ENCODE results near the gene APEH.
A peak's percentile ranks its signal among the peaks of the same experiment; 100 is the strongest.

The APEH gene

DNA sequence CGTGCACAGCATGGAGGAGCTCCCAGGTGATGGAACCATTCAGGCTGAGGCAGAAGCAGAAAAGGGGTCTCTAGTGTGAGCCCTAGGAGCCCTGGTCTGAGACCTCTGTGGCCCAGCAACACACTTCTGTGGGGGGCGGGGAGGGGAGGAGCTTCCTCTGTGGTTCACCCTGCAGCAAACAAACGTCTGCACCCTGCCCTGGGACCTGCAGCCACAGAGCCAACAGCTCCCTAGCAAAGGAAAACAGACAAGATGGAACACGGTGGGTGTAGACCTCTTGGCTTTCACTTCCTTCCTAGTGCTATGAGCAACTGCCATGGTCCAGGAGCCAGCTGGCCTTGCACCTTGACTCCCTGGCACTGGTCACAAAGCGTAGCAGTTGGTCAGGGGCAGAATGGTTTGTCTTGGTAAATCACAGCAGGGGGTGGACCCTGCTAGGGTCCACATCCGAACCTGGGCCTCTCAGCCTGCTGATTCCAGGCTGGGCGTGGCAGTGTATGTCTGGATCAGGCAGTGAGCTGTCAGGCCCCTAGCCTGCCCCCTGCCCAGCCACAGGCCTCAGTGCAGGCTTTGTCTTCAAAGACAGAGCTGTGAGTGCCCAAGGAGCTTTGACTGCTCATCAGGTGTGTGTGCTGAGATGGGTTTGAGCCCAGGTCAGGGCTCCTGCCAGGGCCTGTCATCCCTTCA, 38.6 kb downstream of the APEH start:
- Histone ChIP-seq H3K27me3 (ENCODE audit: insufficient read depth, low read length) (no peaks in the 10 kb centered on the region), H4K12ac (ENCODE audit: low read depth, low read length) (no peak overlapping the region)
- no CpG with 5 or more reads among the region's 7 CpGs for WGBS (ENCODE audit: extremely low coverage, insufficient coverage, insufficient read length)

GRCh38 chr3:49713336-49714105, 39.4 kb downstream of the APEH start:
- H3K4me2 ChIP-seq (ENCODE audit: low read length): no peak overlapping the region
- no peak overlapping the region for H3K18ac ChIP-seq (ENCODE audit: low read length)
- no peak overlapping the region for H3K4ac ChIP-seq (ENCODE audit: low read depth, low read length)
- peaks cover 0 to 3% of the 10 kb centered on the region in 2 experiments for H3K4me1 ChIP-seq (ENCODE audit: control insufficient read depth in 1 of 2, insufficient read depth in 2 of 2, low read length in 2 of 2)
- no peak overlapping the region for H2AFZ ChIP-seq (ENCODE audit: insufficient read depth, low read length, poor library complexity)
- H3K4me3 ChIP-seq (ENCODE audit: low read depth, low read length): no peak overlapping the region
- no peak overlapping the region for H2BK120ac ChIP-seq (ENCODE audit: insufficient read depth, low read length, poor library complexity)
- H2BK5ac ChIP-seq (ENCODE audit: low read depth, low read length, poor library complexity): no peak overlapping the region
- no CpG with 5 or more reads among the region's 25 CpGs for WGBS (ENCODE audit: extremely low coverage, insufficient coverage, insufficient read length)
- H3K9me3 ChIP-seq (ENCODE audit: insufficient read depth, low read depth, low read length): peaks cover 5% of the 10 kb centered on the region
- H4K8ac ChIP-seq (ENCODE audit: low read depth, low read length): no peak overlapping the region
- H2AK5ac ChIP-seq (ENCODE audit: low read length): no peak overlapping the region
- H4K12ac ChIP-seq (ENCODE audit: low read depth, low read length): no peak overlapping the region
- H3K79me2 ChIP-seq (ENCODE audit: control insufficient read depth, insufficient read depth, low read length, poor library complexity): no peaks in the 10 kb centered on the region
- no peak overlapping the region for H2BK12ac ChIP-seq (ENCODE audit: low read length)
- H3K9ac ChIP-seq (ENCODE audit: low read length): no peak overlapping the region
- no peak overlapping the region for H3K27ac ChIP-seq (ENCODE audit: low read depth, low read length)
- peaks cover 10 to 20% of the 10 kb centered on the region in 2 experiments for H3K36me3 ChIP-seq (ENCODE audit: control insufficient read depth in 1 of 2, insufficient read depth in 2 of 2, low read length in 2 of 2)
- no peak for DNase-seq
- no peaks in the 10 kb centered on the region for H3K27me3 ChIP-seq (ENCODE audit: insufficient read depth, low read length)
- no peak overlapping the region for H3K14ac ChIP-seq (ENCODE audit: low read length)
- no peak overlapping the region for H4K91ac ChIP-seq (ENCODE audit: low read depth, low read length)
- no peaks in the 10 kb centered on the region for H3K79me1 ChIP-seq (ENCODE audit: low read length)
- H3K23ac ChIP-seq (ENCODE audit: low read length): no peak overlapping the region

More for the DNA sequence above, 38.6 kb downstream of the APEH start:
- Histone ChIP-seq H3K79me1 (ENCODE audit: low read length) (no peaks in the 10 kb centered on the region), H3K36me3 (ENCODE audit: control insufficient read depth in 1 of 2, insufficient read depth in 2 of 2, low read length in 2 of 2) (peaks cover 10 to 20% of the 10 kb centered on the region in 2 experiments), H2BK120ac (ENCODE audit: insufficient read depth, low read length, poor library complexity) (no peak overlapping the region), H2BK5ac (ENCODE audit: low read depth, low read length, poor library complexity) (no peak overlapping the region), H3K9ac (ENCODE audit: low read length) (no peak overlapping the region), H3K27ac (ENCODE audit: low read depth, low read length) (no peak overlapping the region), H3K4me3 (ENCODE audit: low read depth, low read length) (no peak overlapping the region), H3K4ac (ENCODE audit: low read depth, low read length) (no peak overlapping the region), H4K8ac (ENCODE audit: low read depth, low read length) (no peak overlapping the region), H3K14ac (ENCODE audit: low read length) (no peak overlapping the region), H2BK12ac (ENCODE audit: low read length) (no peak overlapping the region), H3K4me1 (ENCODE audit: control insufficient read depth in 1 of 2, insufficient read depth in 2 of 2, low read length in 2 of 2) (peaks cover 0 to 3% of the 10 kb centered on the region in 2 experiments), H2AK5ac (ENCODE audit: low read length) (no peak overlapping the region), H3K4me2 (ENCODE audit: low read length) (no peak overlapping the region), H3K9me3 (ENCODE audit: insufficient read depth, low read depth, low read length) (peaks cover 2% of the 10 kb centered on the region), H3K23ac (ENCODE audit: low read length) (no peak overlapping the region), H4K91ac (ENCODE audit: low read depth, low read length) (no peak overlapping the region), H2AFZ (ENCODE audit: insufficient read depth, low read length, poor library complexity) (no peak overlapping the region), H3K79me2 (ENCODE audit: control insufficient read depth, insufficient read depth, low read length, poor library complexity) (no peaks in the 10 kb centered on the region), H3K18ac (ENCODE audit: low read length) (no peak overlapping the region)
- no peak for DNase-seq

DNA sequence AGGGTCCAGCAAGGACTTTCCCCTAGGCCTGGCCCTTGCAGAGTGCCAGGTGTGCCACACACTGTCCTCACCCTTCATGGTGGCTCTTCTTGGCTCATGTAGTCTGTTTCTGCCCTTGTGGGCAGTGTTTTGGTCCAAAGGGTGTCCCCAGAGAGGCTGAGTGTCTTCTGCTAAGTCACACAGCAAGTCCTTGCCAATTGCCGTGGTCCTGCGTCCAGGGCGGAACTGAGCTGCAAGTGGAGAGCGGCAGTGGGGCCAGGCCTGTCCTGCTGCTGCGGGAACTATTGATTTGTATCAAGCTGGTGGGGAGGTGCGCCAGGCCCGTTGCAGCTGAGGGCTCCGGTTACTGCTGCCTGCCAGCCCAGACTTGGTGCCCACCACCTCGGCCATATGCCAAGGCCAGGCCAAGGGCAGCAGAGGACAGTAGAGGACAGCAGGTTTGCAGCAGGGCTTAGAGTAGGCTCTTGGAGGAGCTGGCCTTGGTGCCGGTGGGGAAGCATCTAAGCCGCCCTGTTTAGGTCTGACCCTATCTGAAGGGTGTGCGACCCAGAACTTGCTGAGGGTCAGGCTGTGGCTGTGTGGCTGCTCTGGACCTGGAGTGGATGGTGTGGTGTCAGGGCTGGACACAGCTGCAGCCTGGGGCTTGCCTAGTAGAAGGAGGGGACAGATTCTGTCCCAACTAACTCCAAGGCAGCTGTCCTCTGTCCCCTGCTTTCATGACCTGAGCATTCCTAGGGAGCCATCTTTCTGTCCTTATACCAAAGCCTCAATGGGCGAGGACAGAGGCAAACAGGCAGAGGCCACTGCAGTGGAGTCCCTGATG, 40.8 kb downstream of the APEH start:
- Histone ChIP-seq H3K27ac (ENCODE audit: low read depth, low read length) (no peak overlapping the region), H3K36me3 (ENCODE audit: control insufficient read depth in 1 of 2, insufficient read depth in 2 of 2, low read length in 2 of 2) (peaks cover 10 to 20% of the 10 kb centered on the region in 2 experiments), H4K8ac (ENCODE audit: low read depth, low read length) (no peak overlapping the region), H3K9ac (ENCODE audit: low read length) (no peak overlapping the region), H3K27me3 (ENCODE audit: insufficient read depth, low read length) (no peaks in the 10 kb centered on the region), H2BK120ac (ENCODE audit: insufficient read depth, low read length, poor library complexity) (no peak overlapping the region), H3K4me3 (ENCODE audit: low read depth, low read length) (no peak overlapping the region), H3K79me1 (ENCODE audit: low read length) (no peaks in the 10 kb centered on the region), H2AK5ac (ENCODE audit: low read length) (no peak overlapping the region), H2BK12ac (ENCODE audit: low read length) (no peak overlapping the region), H3K18ac (ENCODE audit: low read length) (no peak overlapping the region), H3K4me2 (ENCODE audit: low read length) (no peak overlapping the region), H3K4ac (ENCODE audit: low read depth, low read length) (no peak overlapping the region), H2BK5ac (ENCODE audit: low read depth, low read length, poor library complexity) (no peak overlapping the region), H3K79me2 (ENCODE audit: control insufficient read depth, insufficient read depth, low read length, poor library complexity) (no peaks in the 10 kb centered on the region), H3K4me1 (ENCODE audit: control insufficient read depth in 1 of 2, insufficient read depth in 2 of 2, low read length in 2 of 2) (peaks cover 5 to 11% of the 10 kb centered on the region in 2 experiments), H4K91ac (ENCODE audit: low read depth, low read length) (no peak overlapping the region), H2AFZ (ENCODE audit: insufficient read depth, low read length, poor library complexity) (no peak overlapping the region), H4K12ac (ENCODE audit: low read depth, low read length) (no peak overlapping the region), H3K9me3 (ENCODE audit: insufficient read depth, low read depth, low read length) (peaks cover 7% of the 10 kb centered on the region), H3K14ac (ENCODE audit: low read length) (no peak overlapping the region), H3K23ac (ENCODE audit: low read length) (no peak overlapping the region)
- no peak for DNase-seq
- WGBS (ENCODE audit: extremely low coverage, insufficient coverage, insufficient read length): no CpG with 5 or more reads among the region's 13 CpGs

DNA sequence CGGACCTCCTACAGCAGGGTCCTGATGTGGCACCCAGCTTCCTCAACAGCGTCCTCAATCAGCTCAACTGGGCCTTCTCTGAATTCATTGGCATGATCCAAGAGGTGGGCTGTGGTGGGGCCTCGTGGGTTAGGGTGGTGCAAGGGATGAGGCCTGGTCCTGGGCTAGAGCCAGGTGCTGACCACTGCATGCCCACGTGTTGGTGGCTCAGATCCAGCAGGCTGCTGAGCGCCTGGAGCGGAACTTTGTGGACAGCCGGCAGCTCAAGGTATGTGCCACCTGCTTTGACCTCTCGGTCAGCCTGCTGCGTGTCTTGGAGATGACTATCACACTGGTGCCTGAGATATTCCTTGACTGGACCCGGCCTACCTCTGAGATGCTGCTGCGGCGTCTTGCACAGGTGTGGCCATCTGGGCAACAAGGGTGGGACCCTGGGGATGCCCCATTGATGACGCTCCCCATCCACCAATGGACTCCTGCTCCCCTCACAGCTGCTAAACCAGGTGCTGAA, 41.5 kb downstream of the APEH start:
- H3K27me3 ChIP-seq (ENCODE audit: insufficient read depth, low read length): no peaks in the 10 kb centered on the region
- no peak overlapping the region for H2AFZ ChIP-seq (ENCODE audit: insufficient read depth, low read length, poor library complexity)
- no peak overlapping the region for H4K91ac ChIP-seq (ENCODE audit: low read depth, low read length)
- no peaks in the 10 kb centered on the region for H3K79me2 ChIP-seq (ENCODE audit: control insufficient read depth, insufficient read depth, low read length, poor library complexity)
- peak; percentile 30 to 40 for DNase-seq
- no peak overlapping the region for H2AK5ac ChIP-seq (ENCODE audit: low read length)
- H3K4ac ChIP-seq (ENCODE audit: low read depth, low read length): no peak overlapping the region
- no peak overlapping the region for H2BK12ac ChIP-seq (ENCODE audit: low read length)
- no peak overlapping the region for H2BK120ac ChIP-seq (ENCODE audit: insufficient read depth, low read length, poor library complexity)
- no peak overlapping the region for H3K27ac ChIP-seq (ENCODE audit: low read depth, low read length)
- no peak overlapping the region for H2BK5ac ChIP-seq (ENCODE audit: low read depth, low read length, poor library complexity)
- H3K36me3 ChIP-seq (ENCODE audit: control insufficient read depth in 1 of 2, insufficient read depth in 2 of 2, low read length in 2 of 2): peaks cover 13 to 25% of the 10 kb centered on the region in 2 experiments
- no peak overlapping the region for H3K14ac ChIP-seq (ENCODE audit: low read length)
- H3K23ac ChIP-seq (ENCODE audit: low read length): no peak overlapping the region
- no peak overlapping the region for H3K4me3 ChIP-seq (ENCODE audit: low read depth, low read length)
- H3K79me1 ChIP-seq (ENCODE audit: low read length): no peaks in the 10 kb centered on the region
- H3K4me1 ChIP-seq (ENCODE audit: control insufficient read depth in 1 of 2, insufficient read depth in 2 of 2, low read length in 2 of 2): peaks cover 5 to 11% of the 10 kb centered on the region in 2 experiments
- no peak overlapping the region for H4K8ac ChIP-seq (ENCODE audit: low read depth, low read length)
- no peak overlapping the region for H3K4me2 ChIP-seq (ENCODE audit: low read length)
- no peak overlapping the region for H3K18ac ChIP-seq (ENCODE audit: low read length)
- no peak overlapping the region for H4K12ac ChIP-seq (ENCODE audit: low read depth, low read length)
- WGBS (ENCODE audit: extremely low coverage, insufficient coverage, insufficient read length): no CpG with 5 or more reads among the region's 13 CpGs
- H3K9me3 ChIP-seq (ENCODE audit: insufficient read depth, low read depth, low read length): peaks cover 7% of the 10 kb centered on the region
- no peak overlapping the region for H3K9ac ChIP-seq (ENCODE audit: low read length)
